ENCODE measurements around the gene SDF4. TPM values are rescaled to one million over a fixed set of nuclear protein-coding genes. Genes with fewer than 3 reads are reported as not detected.

Gene SDF4
- total RNA-seq, 2 donors from 2014 or later: 120 to 128 TPM

DNA sequence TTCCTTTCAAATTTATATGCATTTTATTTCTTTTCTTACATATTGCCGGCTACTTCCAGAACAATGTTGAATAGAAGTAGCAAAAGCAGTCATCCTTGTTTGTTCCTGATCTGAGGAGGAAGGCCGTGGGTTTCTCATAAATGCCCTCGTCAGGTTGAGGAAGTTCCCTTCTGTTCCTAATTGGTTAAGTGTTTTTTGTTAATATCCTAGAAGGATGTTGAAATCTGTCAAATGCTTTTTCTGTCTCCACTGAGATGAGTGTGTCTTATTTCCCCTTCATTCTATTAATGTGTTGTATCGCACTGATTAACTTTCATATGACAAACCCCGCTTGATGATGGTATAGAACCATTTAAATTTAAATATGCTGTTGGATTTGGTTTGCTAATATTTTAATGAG is 42.7 kb downstream of the SDF4 start:
- TF ChIP-seq CTCF (IDR thresholded peaks at IDR 0.05): no peak
- Histone ChIP-seq H3K4me3 (no peak overlapping the region), H3K9me3 (no peaks in the 10 kb centered on the region), H3K4me1 (no peaks in the 10 kb centered on the region), H3K36me3 (no peaks in the 10 kb centered on the region), H3K27ac (no peak overlapping the region), H3K27me3 (no peaks in the 10 kb centered on the region)
- DNase-seq (ENCODE audit: low spot score): no peak

- H3K4me1 ChIP-seq: no peaks in the 10 kb centered on the region
- H3K36me3 ChIP-seq: no peaks in the 10 kb centered on the region
- no peak overlapping the region for H3K27ac ChIP-seq
- no peaks in the 10 kb centered on the region for H3K27me3 ChIP-seq
- H3K4me3 ChIP-seq: no peak overlapping the region
- no peaks in the 10 kb centered on the region for H3K9me3 ChIP-seq
- DNase-seq (ENCODE audit: low spot score): no peak
- no peak for TF ChIP-seq CTCF (IDR thresholded peaks at IDR 0.05)
Measured at GRCh38 chr1:1187938-1188337, 43.9 kb downstream of the SDF4 start.

- no peaks in the 10 kb centered on the region for H3K4me1 ChIP-seq
- no peaks in the 10 kb centered on the region for H3K36me3 ChIP-seq
- DNase-seq (ENCODE audit: low spot score): no peak
- H3K9me3 ChIP-seq: no peaks in the 10 kb centered on the region
- no peak for TF ChIP-seq CTCF (IDR thresholded peaks at IDR 0.05)
- H3K27me3 ChIP-seq: no peaks in the 10 kb centered on the region
- no peak overlapping the region for H3K27ac ChIP-seq
- H3K4me3 ChIP-seq: no peak overlapping the region
Measured at GRCh38 chr1:1185101-1185765, 46.6 kb downstream of the SDF4 start.

DNA sequence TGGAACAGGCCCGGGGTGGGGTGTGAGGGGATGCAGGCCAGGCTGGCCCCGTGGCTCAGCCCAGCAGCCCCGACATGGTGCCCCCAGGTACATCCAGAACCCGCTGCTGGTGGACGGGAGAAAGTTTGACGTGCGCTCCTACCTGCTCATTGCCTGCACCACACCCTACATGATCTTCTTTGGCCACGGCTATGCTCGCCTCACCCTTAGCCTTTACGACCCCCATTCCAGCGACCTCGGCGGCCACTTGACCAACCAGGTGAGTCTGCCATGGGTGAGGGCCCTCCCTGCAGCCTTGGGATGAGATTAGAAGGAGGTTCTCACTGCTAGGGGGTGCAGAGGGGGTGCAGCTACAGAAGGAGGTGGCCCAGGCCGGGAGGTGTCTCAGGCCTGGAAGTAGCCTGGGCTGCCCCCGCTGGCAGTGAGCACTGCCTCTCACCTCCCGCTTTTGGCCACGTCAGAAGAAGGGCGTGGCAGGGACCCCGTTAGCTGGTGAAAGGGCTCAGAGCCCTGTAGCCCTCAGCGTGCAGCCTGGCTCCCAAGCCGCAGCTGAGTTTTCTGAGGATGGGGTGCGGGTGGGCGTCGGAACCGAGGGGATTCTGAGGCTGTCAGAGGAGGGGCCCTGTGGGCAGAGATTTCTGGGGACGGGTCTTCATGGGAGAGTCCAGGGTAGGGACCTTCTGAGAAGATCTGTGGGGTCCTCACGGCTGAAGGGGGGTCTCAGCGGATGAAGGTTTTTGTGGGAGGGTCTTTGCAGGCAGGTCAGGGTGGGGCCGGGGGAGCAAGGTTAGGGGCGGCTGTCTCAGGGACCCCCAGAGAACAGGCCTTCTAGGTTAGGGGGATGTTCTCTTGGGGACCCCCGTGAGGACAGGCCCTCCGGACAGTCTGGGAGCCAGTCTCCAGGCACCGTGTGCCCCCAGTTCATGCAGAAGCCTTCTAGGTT is 47.7 kb downstream of the SDF4 start:
- peaks cover 0 to 2% of the 10 kb centered on the region in 2 donors for H3K27me3 ChIP-seq
- H3K9me3 ChIP-seq: no peaks in the 10 kb centered on the region

DNA sequence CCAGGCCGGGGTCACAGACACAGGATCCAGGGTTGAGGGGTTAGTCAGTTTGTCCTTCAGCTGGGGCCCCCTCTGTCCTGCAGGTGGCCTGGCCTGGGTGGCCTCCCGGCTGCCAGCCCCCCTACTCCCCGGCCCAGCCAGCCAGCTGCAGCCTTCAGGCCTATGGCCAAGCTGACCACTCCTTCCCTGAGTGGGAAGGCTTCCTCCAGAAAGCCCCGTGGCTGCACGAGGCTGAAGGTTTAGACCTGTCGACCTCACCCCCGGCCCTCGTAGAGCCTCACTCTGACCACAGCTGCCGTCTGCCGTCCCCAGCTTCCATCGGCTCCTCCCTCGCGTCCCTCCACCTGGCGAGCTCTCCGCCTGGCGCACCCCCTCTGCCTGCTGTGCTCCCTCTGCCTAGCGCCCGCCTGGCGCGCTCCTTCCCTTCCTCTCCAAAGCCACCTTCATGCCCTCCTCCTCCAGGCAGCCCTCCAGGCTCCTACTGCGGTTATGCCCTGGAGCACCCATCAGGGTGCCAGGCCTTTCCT is 48.5 kb downstream of the SDF4 start:
- no peak for DNase-seq (ENCODE audit: low spot score)
- Histone ChIP-seq H3K4me1 (no peaks in the 10 kb centered on the region), H3K4me3 (no peak overlapping the region), H3K9me3 (no peaks in the 10 kb centered on the region), H3K36me3 (no peaks in the 10 kb centered on the region), H3K27me3 (peaks cover 0 to 7% of the 10 kb centered on the region in 2 donors), H3K27ac (no peak overlapping the region)
- TF ChIP-seq CTCF (IDR thresholded peaks at IDR 0.05): no peak

More for the DNA sequence above, 47.7 kb downstream of the SDF4 start:
- Histone ChIP-seq H3K4me3 (no peak overlapping the region), H3K27ac (no peak overlapping the region), H3K36me3 (no peaks in the 10 kb centered on the region), H3K4me1 (no peaks in the 10 kb centered on the region)
- no peak for DNase-seq (ENCODE audit: low spot score)
- TF ChIP-seq CTCF (IDR thresholded peaks at IDR 0.05): no peak
